MM.1S (cell line): ENCODE measurements around the gene APOE.
"Not testable (repeated sequence)": the region's sequence is repeated elsewhere in the genome, so short reads cannot be mapped to it uniquely, and the experiment has no call there.

Experiments used
- DNase-seq: peaks from one replicate; pipeline ENCODE4 v3.0.0-alpha.2; 2015
- H2AFZ ChIP-seq: fragments of 300-600 bp; sonication (generic); 2 replicates; pipeline ENCODE4 v1.6.0; 2016; ENCODE audit warnings: antibody characterized with exemption, low read length
- H3F3A ChIP-seq: fragments of 300-600 bp; sonication (generic); 2 replicates; pipeline ENCODE4 v1.6.1; 2016; ENCODE audit warnings: mild to moderate bottlenecking, antibody characterized with exemption, low read length, moderate library complexity, mixed read lengths; ENCODE audit not compliant: insufficient read depth
- H3K27ac ChIP-seq: fragments of 300-600 bp; sonication (generic); 2 replicates; pipeline ENCODE4 v1.5.1; 2016; ENCODE audit warnings: mild to moderate bottlenecking, low read length
- H3K27me3 ChIP-seq: fragments of 300-600 bp; sonication (generic); replicated peaks from 2 replicates; pipeline ENCODE4 v1.6.0; 2016; ENCODE audit warnings: low read length; ENCODE audit not compliant: insufficient read depth
- H3K36me3 ChIP-seq: fragments of 300-600 bp; sonication (generic); replicated peaks from 2 replicates; pipeline ENCODE4 v1.6.1; 2016; ENCODE audit warnings: mild to moderate bottlenecking, low read length, mixed read lengths; ENCODE audit not compliant: insufficient read depth
- H3K4me1 ChIP-seq: fragments of 300-600 bp; sonication (generic); 2 replicates; pipeline ENCODE4 v1.6.1; 2016; ENCODE audit warnings: low read length, mixed read lengths
- H3K4me2 ChIP-seq: fragments of 300-600 bp; sonication (generic); 2 replicates; pipeline ENCODE4 v1.6.0; 2016; ENCODE audit warnings: low read depth, low read length
- H3K4me3 ChIP-seq: fragments of 300-600 bp; sonication (generic); 2 replicates; pipeline ENCODE4 v1.5.1; 2016; ENCODE audit warnings: low read length, mixed read lengths
- H3K79me2 ChIP-seq: fragments of 300-600 bp; sonication (generic); 2 replicates; pipeline ENCODE4 v1.6.1; 2016; ENCODE audit warnings: mixed run types, low read length, mixed read lengths
- H3K9ac ChIP-seq: fragments of 300-600 bp; sonication (generic); 2 replicates; pipeline ENCODE4 v1.6.1; 2016; ENCODE audit warnings: low read length, mixed read lengths
- H3K9me2 ChIP-seq: fragments of 300-600 bp; sonication (generic); replicated peaks from 2 replicates; pipeline ENCODE4 v1.6.1; 2016; ENCODE audit warnings: mild to moderate bottlenecking, low read length, mixed read lengths; ENCODE audit not compliant: insufficient read depth
- H3K9me3 ChIP-seq: fragments of 300-600 bp; sonication (generic); replicated peaks from 2 replicates; pipeline ENCODE4 v1.6.1; 2016; ENCODE audit warnings: mild to moderate bottlenecking, low read length, mixed read lengths; ENCODE audit not compliant: insufficient read depth
- H4K20me1 ChIP-seq: fragments of 300-600 bp; sonication (generic); 2 replicates; pipeline ENCODE4 v1.6.1; 2016; ENCODE audit warnings: mild to moderate bottlenecking, low read length, moderate library complexity, mixed read lengths; ENCODE audit not compliant: insufficient read depth
- CTCF ChIP-seq: fragments of 300-600 bp; sonication (generic); IDR thresholded peaks from 2 replicates; pipeline ENCODE4 v1.5.1; 2016; ENCODE audit warnings: antibody characterized with exemption, low read length, mixed read lengths
- EZH2 ChIP-seq: fragments of 300-600 bp; sonication (generic); optimal IDR thresholded peaks from 2 replicates; pipeline ENCODE3; 2017; ENCODE audit warnings: low read depth, mild to moderate bottlenecking, antibody characterized with exemption, low read length, mixed read lengths
- EZH2phosphoT487 ChIP-seq: fragments of 300-600 bp; sonication (generic); IDR thresholded peaks from 2 replicates; pipeline ENCODE4 v1.6.1; 2018; ENCODE audit warnings: antibody characterized with exemption, low read length

Gene APOE

DNA sequence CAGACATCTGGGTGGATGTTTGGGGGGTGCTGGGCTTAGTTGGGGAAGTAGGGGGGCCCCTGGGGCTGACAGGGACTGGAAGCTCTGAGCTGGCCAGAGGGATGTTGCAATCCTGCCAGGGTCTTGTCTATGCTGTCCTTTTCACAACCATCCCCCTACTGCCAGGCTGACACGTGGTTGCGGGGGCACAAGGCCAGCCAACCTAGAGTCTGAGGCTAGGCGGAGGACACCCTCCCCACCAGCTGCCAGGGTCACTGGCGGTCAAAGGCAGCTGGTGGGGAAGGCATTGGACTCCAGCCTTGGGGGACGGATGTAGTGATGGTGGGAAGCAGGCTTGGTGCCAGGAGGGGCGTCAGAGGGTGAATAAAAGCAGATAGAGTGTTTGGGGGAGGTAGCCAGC, 7.3 kb downstream of the APOE start:
- Histone ChIP-seq H3K9ac (no peak overlapping the region), H3K36me3 (no peaks in the 10 kb centered on the region), H3K79me2 (no peaks in the 10 kb centered on the region), H3K9me2 (no peaks in the 10 kb centered on the region), H3K27me3 (peaks cover 40% of the 10 kb centered on the region), H3K9me3 (no peaks in the 10 kb centered on the region), H3K4me2 (no peak overlapping the region), H3K4me1 (no peaks in the 10 kb centered on the region), H4K20me1 (no peaks in the 10 kb centered on the region), H3F3A (no peaks in the 10 kb centered on the region), H3K4me3 (no peak overlapping the region), H3K27ac (no peak overlapping the region), H2AFZ (no peak overlapping the region)
- no peak for DNase-seq
- TF ChIP-seq EZH2phosphoT487 (no peak), EZH2 (no peak), CTCF (no peak)

DNA sequence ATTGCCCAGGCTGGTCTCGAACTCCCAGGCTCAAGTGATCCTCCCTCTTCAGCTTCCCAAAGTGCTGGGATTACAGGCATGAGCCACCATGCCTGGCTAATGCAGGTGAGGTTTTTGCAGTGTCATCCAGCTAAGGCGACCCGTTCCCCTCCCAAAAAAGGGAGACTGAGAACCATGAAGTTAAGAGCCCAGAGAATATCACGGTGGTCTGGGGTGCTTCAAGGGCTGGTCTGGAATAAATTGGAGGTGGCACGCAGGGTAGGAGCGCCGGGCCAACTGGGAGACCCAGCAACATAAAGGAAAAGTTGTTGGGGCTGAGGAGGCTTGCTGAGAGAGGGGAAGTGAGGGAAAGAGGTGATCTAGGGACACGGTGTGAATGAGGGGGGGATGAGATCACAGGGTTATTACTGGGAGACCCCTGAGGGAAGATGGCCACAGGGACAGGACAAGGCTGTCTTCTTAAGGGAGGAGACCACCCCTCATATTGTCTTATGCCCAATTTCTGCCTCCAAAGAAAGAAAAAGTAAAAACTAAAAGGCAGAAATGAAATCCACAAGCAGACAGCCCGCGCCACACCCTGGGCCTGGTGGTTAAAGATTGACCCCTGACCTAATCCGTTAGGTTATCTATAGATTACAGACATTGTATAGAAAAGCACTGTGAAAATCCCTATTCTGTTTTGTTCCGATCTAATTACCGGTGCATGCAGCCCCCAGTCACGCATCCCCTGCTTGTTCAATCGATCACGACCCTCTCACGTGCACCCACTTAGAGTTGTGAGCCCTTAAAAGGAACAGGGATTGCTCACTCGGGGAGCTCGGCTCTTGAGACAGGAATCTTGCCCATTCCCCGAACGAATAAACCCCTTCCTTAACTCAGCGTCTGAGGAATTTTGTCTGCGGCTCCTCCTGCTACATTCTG, 8.2 kb downstream of the APOE start:
- H3K9me3 ChIP-seq, DNase-seq, H4K20me1 ChIP-seq, H3K79me2 ChIP-seq, H3K9me2 ChIP-seq, H3F3A ChIP-seq, H3K36me3 ChIP-seq, H2AFZ ChIP-seq, H3K27ac ChIP-seq, H3K9ac ChIP-seq, H3K4me1 ChIP-seq, H3K4me3 ChIP-seq: not testable (repeated sequence)
- Histone ChIP-seq H3K4me2 (peak overlapping the region; percentile 94; the same call in 1 of the 2 replicates), H3K27me3 (peaks cover 38% of the 10 kb centered on the region)

GRCh38 chr19:44914433-44915206, 9.0 kb downstream of the APOE start, which contains the start of gene APOC1:
APOC1 (plus strand) TSS chr19:44914608; CDS start chr19:44914892, 284 bp downstream.
- peak within 1 kb of the TSS; percentile 85 for H2AFZ ChIP-seq
- peak within 1 kb of the TSS; percentile 44 for H3K4me3 ChIP-seq
- H3K79me2 ChIP-seq, H4K20me1 ChIP-seq, H3K9me2 ChIP-seq, H3K27ac ChIP-seq, H3K9me3 ChIP-seq, H3F3A ChIP-seq, H3K4me1 ChIP-seq, H3K36me3 ChIP-seq: not testable (repeated sequence)
- H3K9ac ChIP-seq: peak within 1 kb of the TSS; percentile 45; the same call in 1 of the 2 replicates
- H3K4me2 ChIP-seq: peak within 1 kb of the TSS; percentile 94
- peak; percentile 80 for DNase-seq
- H3K27me3 ChIP-seq: peaks cover 37% of the 10 kb centered on the region

DNA sequence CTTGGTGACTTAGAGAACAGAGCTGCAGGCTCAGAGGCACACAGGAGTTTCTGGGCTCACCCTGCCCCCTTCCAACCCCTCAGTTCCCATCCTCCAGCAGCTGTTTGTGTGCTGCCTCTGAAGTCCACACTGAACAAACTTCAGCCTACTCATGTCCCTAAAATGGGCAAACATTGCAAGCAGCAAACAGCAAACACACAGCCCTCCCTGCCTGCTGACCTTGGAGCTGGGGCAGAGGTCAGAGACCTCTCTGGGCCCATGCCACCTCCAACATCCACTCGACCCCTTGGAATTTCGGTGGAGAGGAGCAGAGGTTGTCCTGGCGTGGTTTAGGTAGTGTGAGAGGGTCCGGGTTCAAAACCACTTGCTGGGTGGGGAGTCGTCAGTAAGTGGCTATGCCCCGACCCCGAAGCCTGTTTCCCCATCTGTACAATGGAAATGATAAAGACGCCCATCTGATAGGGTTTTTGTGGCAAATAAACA, 18.7 kb downstream of the APOE start:
- Histone ChIP-seq H3K4me3 (no peak overlapping the region), H4K20me1 (no peaks in the 10 kb centered on the region), H3K4me1 (no peaks in the 10 kb centered on the region), H3K36me3 (no peaks in the 10 kb centered on the region), H3F3A (no peaks in the 10 kb centered on the region), H3K9ac (no peak overlapping the region), H3K9me3 (no peaks in the 10 kb centered on the region), H3K27me3 (peaks cover 33% of the 10 kb centered on the region), H3K27ac (no peak overlapping the region), H2AFZ (no peak overlapping the region), H3K4me2 (no peak overlapping the region), H3K79me2 (no peaks in the 10 kb centered on the region), H3K9me2 (no peaks in the 10 kb centered on the region)
- TF ChIP-seq EZH2phosphoT487 (no peak), EZH2 (no peak), CTCF (no peak)
- DNase-seq: no peak
